HepG2 (cell line): ENCODE measurements around the gene RFXAP. TPM values are rescaled to one million over a fixed set of nuclear protein-coding genes. Genes with fewer than 3 reads are reported as not detected.

ENCODE experiments used
- ATAC-seq: fragments of 200-7000 bp; cut with Tn5 transposase; 3 replicates; pipeline ENCODE4 v1.9.1; 2020; ENCODE audit warnings: mild to moderate bottlenecking, moderate library complexity
- BruUV-seq: library from RNA; stranded (reverse); fragments of 400-500 nt; replicated peaks from 2 replicates; lab custom pipeline; 2021; lab: Mats Ljungman, UMichigan
- CTCF ChIA-PET: fragments of 300-600 bp; formaldehyde crosslinking; extraction: SDS; loops from one replicate; lab custom pipeline; 2021; ENCODE audit warnings: low total read pairs, inconsistent platforms, low intra/inter-chr PET ratio; lab: Yijun Ruan, JAX
- POLR2A ChIA-PET: fragments of 350-600 bp; sonication (Branson Sonifier 250); formaldehyde crosslinking; loops from one replicate; lab custom pipeline; 2020; ENCODE audit warnings: antibody characterized with exemption, inconsistent platforms; lab: Yijun Ruan, JAX
- DNase-seq: peaks from one replicate; pipeline ENCODE4 v3.0.0-alpha.2; 2015; ENCODE audit warnings: low spot score
- FAIRE-seq: peaks from 3 replicates; lab custom pipeline; 2011; peaks lifted over from hg19 to GRCh38; lab: Jason Lieb, UNC
- H2AFZ ChIP-seq: one replicate; pipeline ENCODE4 v1.6.1; 2011; ENCODE audit warnings: low read length, inconsistent platforms
- H3K27ac ChIP-seq: fragments of 300-600 bp; 3 replicates; pipeline ENCODE4 v1.8.0; 2011; ENCODE audit warnings: mixed run types, mild to moderate bottlenecking, mixed read lengths, low read length, inconsistent platforms; ENCODE audit not compliant: insufficient read depth; ENCODE audit errors: extremely low read length
- H3K27me3 ChIP-seq, 2 experiments: fragments of 200-600 bp in 1 of 2; 2 replicates in 1 of 2; 3 replicates in 1 of 2; pipeline versions ENCODE4 v1.6.0 to v1.8.0; 2011; ENCODE audit warnings: low read length in 2 of 2, mild to moderate bottlenecking in 2 of 2, moderate library complexity in 2 of 2, inconsistent platforms in 1 of 2; ENCODE audit not compliant: insufficient read depth in 2 of 2, control insufficient read depth in 1 of 2
- H3K36me3 ChIP-seq, 2 experiments: fragments of 200-600 bp in 1 of 2; replicated peaks in 1 of 2; 2 replicates in 1 of 2; 3 replicates in 1 of 2; pipeline versions ENCODE4 v1.5.1 to v1.8.0; 2011; ENCODE audit warnings: low read length in 2 of 2, inconsistent platforms in 1 of 2; ENCODE audit not compliant: insufficient read depth in 2 of 2, control insufficient read depth in 1 of 2
- H3K4me1 ChIP-seq: 2 replicates; pipeline ENCODE4 v1.5.1; 2012; ENCODE audit warnings: low read length, inconsistent platforms; ENCODE audit not compliant: insufficient read depth
- H3K4me2 ChIP-seq: 2 replicates; pipeline ENCODE4 v1.6.0; 2011; ENCODE audit warnings: low read depth, low read length, inconsistent platforms
- H3K4me3 ChIP-seq, 3 experiments: fragments of 200-600 bp in 1 of 3; sonication (generic), shearing (Covaris generic) in 1 of 3; replicated peaks in 1 of 3; 2 replicates each; pipeline ENCODE4 v1.5.1; 2011 to 2016; ENCODE audit warnings: low read length in 3 of 3, inconsistent platforms in 2 of 3, low read depth in 2 of 3, mild to moderate bottlenecking in 2 of 3, control low read depth in 1 of 3, mixed read lengths in 1 of 3; ENCODE audit not compliant: insufficient read depth in 1 of 3
- H3K79me2 ChIP-seq: one replicate; pipeline ENCODE4 v1.6.1; 2011; ENCODE audit warnings: low read length, inconsistent platforms; ENCODE audit not compliant: insufficient read depth
- H3K9ac ChIP-seq: 2 replicates; pipeline ENCODE4 v1.6.0; 2011; ENCODE audit warnings: mild to moderate bottlenecking, low read depth, low read length, inconsistent platforms; ENCODE audit not compliant: insufficient read depth
- H3K9me3 ChIP-seq: 2 replicates; pipeline ENCODE4 v1.5.1; 2012; ENCODE audit warnings: mild to moderate bottlenecking, low read length
- H4K20me1 ChIP-seq: 2 replicates; pipeline ENCODE4 v1.6.0; 2011; ENCODE audit warnings: inconsistent platforms, mild to moderate bottlenecking, low read length, moderate library complexity; ENCODE audit not compliant: insufficient read depth
- EZH2 ChIP-seq: conservative IDR thresholded peaks from 2 replicates; pipeline ENCODE4 v1.6.1; 2012; ENCODE audit warnings: mild to moderate bottlenecking, low read depth, low read length, moderate library complexity
- KDM3A ChIP-seq: IDR thresholded peaks from 2 replicates; pipeline ENCODE4 v1.6.1; 2018; ENCODE audit warnings: low read depth, missing compliant biosample characterization
- MED8 ChIP-seq: sonication (generic); formaldehyde crosslinking; IDR thresholded peaks from 2 replicates; pipeline ENCODE4 v1.8.1; 2023; ENCODE audit warnings: mild to moderate bottlenecking, missing genetic modification reagents; ENCODE audit not compliant: insufficient replicate concordance
- ZBTB8A ChIP-seq: sonication (generic); formaldehyde crosslinking; IDR thresholded peaks from 2 replicates; pipeline ENCODE4 v1.4.0; 2020; ENCODE audit warnings: mild to moderate bottlenecking, low read depth, missing genetic modification reagents, borderline replicate concordance
- ZNF496 ChIP-seq: sonication (generic); formaldehyde crosslinking; IDR thresholded peaks from 2 replicates; pipeline ENCODE4 v1.8.1; 2023; ENCODE audit warnings: mild to moderate bottlenecking, moderate library complexity, missing genetic modification reagents; ENCODE audit not compliant: insufficient replicate concordance
- ZSCAN29 ChIP-seq: sonication (generic); formaldehyde crosslinking; conservative IDR thresholded peaks from 2 replicates; pipeline ENCODE4 v1.4.0; 2020; ENCODE audit warnings: mild to moderate bottlenecking, missing genetic modification reagents
- WGBS: methylation state at CpG from one replicate; pipeline ENCODE4 v1.1.6; 2017; ENCODE audit warnings: low lambda C conversion rate; 5-methylcytosine and 5-hydroxymethylcytosine counted together
- in situ Hi-C: cut with HindIII; loops from 2 replicates; pipeline ENCODE4 v1.10.0; 2017; ENCODE audit warnings: low pct_unique_long_range_greater_than_20kb; ENCODE audit not compliant: extremely low pct_ligation_motif_present
- intact Hi-C: fragments of 100-400 bp; cut with micrococcal nuclease; formaldehyde crosslinking; loops from one replicate; pipeline ENCODE4 v1.10.0; 2022; ENCODE audit not compliant: unreplicated experiment
- polyA plus RNA-seq, 8 experiments: library from polyadenylated mRNA; depleted of rRNA in 3 of 8; stranded (reverse) in 7 of 8; unstranded in 1 of 8; fragments of >200 nt; fragmentation: Illumina TruSeq in 4 of 8; extraction: Trizol in 4 of 8; gene quantifications; 2 replicates each; pipeline versions ENCODE4 v1.2.1 to v1.2.3, GENCODE V29; 2011 to 2016; ENCODE audit warnings: low read depth in 4 of 8, missing spikeins in 1 of 8, mixed read lengths in 1 of 8; ENCODE audit not compliant: insufficient read depth in 1 of 8
- total RNA-seq, 5 experiments: library from RNA; depleted of rRNA; stranded (reverse); fragments of >200 nt; fragmentation: Illumina TruSeq; extraction: Trizol; gene quantifications; 2 replicates each; pipeline ENCODE4 v1.2.3, GENCODE V29; 2016; ENCODE audit warnings: low read depth in 1 of 5
- TF ChIP-seq, protein P1 (sequence below): sonication (generic); formaldehyde crosslinking; IDR thresholded peaks from 2 replicates; pipeline ENCODE4 v1.4.0; 2020; ENCODE audit warnings: missing genetic modification reagents, borderline replicate concordance
- TF ChIP-seq, protein P2 (sequence below): sonication (generic); formaldehyde crosslinking; IDR thresholded peaks from 2 replicates; pipeline ENCODE4 v1.4.0; 2020; ENCODE audit warnings: low read depth, mild to moderate bottlenecking, missing genetic modification reagents
- TF ChIP-seq, protein P3 (sequence below): sonication (generic); formaldehyde crosslinking; IDR thresholded peaks from 2 replicates; pipeline ENCODE4 v1.4.0; 2020; ENCODE audit warnings: mild to moderate bottlenecking, missing genetic modification reagents

RFXAP gene
- total and polyA plus RNA-seq, 2 of the 13 experiments (the other 11 are each of a cell fraction or from before 2014, with no cell fraction given): 1.8 to 7.9 TPM

DNA sequence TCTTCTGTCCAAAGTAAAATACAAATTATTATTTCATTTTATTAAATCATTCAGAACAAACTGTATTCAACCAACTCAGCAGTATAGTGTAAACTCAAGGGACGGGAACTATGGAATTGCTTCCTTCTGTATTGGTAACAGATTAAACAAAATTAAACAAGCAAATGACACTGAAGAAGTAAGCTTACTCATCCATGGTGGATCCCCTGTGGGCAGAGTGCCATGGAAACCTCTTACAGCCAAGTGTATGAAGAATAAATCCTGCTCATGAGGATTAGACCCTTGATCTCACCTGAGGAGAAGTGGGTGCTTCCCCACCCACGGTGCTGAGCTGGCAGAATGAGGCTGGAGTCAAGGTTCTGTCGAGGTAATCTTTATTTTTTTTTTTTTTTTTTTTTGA is 18.0 kb upstream of the RFXAP start:
- Histone ChIP-seq H3K27me3 (no peaks in the 10 kb centered on the region), H3K4me3 (no peak overlapping the region), H3K79me2 (no peaks in the 10 kb centered on the region), H4K20me1 (no peaks in the 10 kb centered on the region), H3K9ac (no peak overlapping the region), H3K4me2 (no peak overlapping the region), H2AFZ (no peak overlapping the region), H3K4me1 (no peaks in the 10 kb centered on the region), H3K27ac (no peak overlapping the region), H3K9me3 (no peaks in the 10 kb centered on the region), H3K36me3 (no peaks in the 10 kb centered on the region)
- no peak for TF ChIP-seq ZSCAN29 (CRISPR knock-in tag)
- in situ Hi-C loops: no loop called here
- ChIA-PET POLR2A (no interaction called here), CTCF (no interaction called here)
- 9% methylated on average over 3 of the region's 3 CpGs for WGBS
- DNase-seq: no peak
- ATAC-seq: no peak
- no TSS peak for BruUV-seq
- intact Hi-C loops: no loop called here
- no peak for FAIRE-seq

DNA sequence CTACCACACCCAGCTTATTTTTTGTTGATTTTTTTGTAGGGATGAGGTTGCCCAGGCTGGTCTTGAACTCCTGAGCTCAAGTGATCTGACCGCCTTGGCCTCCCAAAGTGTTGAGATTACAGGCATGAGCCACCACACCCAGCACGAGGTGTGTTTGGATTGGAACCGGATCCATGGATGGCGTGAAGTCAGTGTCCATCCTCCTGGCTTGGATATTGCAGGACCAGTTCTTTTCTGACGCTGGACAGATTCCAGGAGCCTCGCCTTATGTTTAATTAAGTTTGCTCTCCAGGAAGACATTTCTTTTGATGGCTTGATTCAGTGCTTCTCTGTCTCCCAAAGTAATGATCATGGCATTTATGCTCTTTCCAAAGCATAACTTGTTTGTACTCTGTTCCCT is 14.4 kb upstream of the RFXAP start:
- Histone ChIP-seq H3K79me2 (no peaks in the 10 kb centered on the region), H3K4me2 (no peak overlapping the region), H3K36me3 (no peaks in the 10 kb centered on the region), H3K4me3 (no peak overlapping the region), H2AFZ (no peak overlapping the region), H4K20me1 (no peaks in the 10 kb centered on the region), H3K9ac (no peak overlapping the region), H3K27ac (no peak overlapping the region), H3K4me1 (no peaks in the 10 kb centered on the region), H3K9me3 (no peaks in the 10 kb centered on the region), H3K27me3 (no peaks in the 10 kb centered on the region; a peak in 1 of 5 replicates)
- ATAC-seq: no peak
- 30% methylated on average over 6 of the region's 6 CpGs for WGBS
- BruUV-seq: no TSS peak
- no peak for DNase-seq
- intact Hi-C loops: no loop called here
- POLR2A ChIA-PET: no interaction called here
- no peak for FAIRE-seq
- CTCF ChIA-PET: no interaction called here
- in situ Hi-C loops: no loop called here
- TF ChIP-seq MED8 (no peak), ZNF496 (CRISPR knock-in tag) (no peak), EZH2 (no peak), ZBTB8A (CRISPR knock-in tag) (no peak), KDM3A (no peak)
- TF ChIP-seq, protein P1, sequence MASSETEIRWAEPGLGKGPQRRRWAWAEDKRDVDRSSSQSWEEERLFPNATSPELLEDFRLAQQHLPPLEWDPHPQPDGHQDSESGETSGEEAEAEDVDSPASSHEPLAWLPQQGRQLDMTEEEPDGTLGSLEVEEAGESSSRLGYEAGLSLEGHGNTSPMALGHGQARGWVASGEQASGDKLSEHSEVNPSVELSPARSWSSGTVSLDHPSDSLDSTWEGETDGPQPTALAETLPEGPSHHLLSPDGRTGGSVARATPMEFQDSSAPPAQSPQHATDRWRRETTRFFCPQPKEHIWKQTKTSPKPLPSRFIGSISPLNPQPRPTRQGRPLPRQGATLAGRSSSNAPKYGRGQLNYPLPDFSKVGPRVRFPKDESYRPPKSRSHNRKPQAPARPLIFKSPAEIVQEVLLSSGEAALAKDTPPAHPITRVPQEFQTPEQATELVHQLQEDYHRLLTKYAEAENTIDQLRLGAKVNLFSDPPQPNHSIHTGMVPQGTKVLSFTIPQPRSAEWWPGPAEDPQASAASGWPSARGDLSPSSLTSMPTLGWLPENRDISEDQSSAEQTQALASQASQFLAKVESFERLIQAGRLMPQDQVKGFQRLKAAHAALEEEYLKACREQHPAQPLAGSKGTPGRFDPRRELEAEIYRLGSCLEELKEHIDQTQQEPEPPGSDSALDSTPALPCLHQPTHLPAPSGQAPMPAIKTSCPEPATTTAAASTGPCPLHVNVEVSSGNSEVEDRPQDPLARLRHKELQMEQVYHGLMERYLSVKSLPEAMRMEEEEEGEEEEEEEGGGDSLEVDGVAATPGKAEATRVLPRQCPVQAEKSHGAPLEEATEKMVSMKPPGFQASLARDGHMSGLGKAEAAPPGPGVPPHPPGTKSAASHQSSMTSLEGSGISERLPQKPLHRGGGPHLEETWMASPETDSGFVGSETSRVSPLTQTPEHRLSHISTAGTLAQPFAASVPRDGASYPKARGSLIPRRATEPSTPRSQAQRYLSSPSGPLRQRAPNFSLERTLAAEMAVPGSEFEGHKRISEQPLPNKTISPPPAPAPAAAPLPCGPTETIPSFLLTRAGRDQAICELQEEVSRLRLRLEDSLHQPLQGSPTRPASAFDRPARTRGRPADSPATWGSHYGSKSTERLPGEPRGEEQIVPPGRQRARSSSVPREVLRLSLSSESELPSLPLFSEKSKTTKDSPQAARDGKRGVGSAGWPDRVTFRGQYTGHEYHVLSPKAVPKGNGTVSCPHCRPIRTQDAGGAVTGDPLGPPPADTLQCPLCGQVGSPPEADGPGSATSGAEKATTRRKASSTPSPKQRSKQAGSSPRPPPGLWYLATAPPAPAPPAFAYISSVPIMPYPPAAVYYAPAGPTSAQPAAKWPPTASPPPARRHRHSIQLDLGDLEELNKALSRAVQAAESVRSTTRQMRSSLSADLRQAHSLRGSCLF (CRISPR knock-in tag): no peak
- TF ChIP-seq, protein P2, sequence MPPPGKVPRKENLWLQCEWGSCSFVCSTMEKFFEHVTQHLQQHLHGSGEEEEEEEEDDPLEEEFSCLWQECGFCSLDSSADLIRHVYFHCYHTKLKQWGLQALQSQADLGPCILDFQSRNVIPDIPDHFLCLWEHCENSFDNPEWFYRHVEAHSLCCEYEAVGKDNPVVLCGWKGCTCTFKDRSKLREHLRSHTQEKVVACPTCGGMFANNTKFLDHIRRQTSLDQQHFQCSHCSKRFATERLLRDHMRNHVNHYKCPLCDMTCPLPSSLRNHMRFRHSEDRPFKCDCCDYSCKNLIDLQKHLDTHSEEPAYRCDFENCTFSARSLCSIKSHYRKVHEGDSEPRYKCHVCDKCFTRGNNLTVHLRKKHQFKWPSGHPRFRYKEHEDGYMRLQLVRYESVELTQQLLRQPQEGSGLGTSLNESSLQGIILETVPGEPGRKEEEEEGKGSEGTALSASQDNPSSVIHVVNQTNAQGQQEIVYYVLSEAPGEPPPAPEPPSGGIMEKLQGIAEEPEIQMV: no peak
- TF ChIP-seq, protein P3, sequence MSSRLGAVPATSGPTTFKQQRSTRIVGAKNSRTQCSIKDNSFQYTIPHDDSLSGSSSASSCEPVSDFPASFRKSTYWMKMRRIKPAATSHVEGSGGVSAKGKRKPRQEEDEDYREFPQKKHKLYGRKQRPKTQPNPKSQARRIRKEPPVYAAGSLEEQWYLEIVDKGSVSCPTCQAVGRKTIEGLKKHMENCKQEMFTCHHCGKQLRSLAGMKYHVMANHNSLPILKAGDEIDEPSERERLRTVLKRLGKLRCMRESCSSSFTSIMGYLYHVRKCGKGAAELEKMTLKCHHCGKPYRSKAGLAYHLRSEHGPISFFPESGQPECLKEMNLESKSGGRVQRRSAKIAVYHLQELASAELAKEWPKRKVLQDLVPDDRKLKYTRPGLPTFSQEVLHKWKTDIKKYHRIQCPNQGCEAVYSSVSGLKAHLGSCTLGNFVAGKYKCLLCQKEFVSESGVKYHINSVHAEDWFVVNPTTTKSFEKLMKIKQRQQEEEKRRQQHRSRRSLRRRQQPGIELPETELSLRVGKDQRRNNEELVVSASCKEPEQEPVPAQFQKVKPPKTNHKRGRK (CRISPR knock-in tag): no peak
